Fibroblast of pulmonary artery (primary cell): ENCODE measurements around the gene PDGFB.

Source experiments
- DNase-seq: peaks from one replicate; pipeline ENCODE4 v3.0.0-alpha.2; 2010; ENCODE audit warnings: low read depth
- H3K4me3 ChIP-seq: replicated peaks from 2 replicates; pipeline ENCODE4 v1.5.1; 2011; ENCODE audit warnings: low read depth, mild to moderate bottlenecking, control low read depth, low read length, moderate library complexity
- CTCF ChIP-seq: IDR thresholded peaks from 2 replicates; pipeline ENCODE4 v1.5.1; 2011; ENCODE audit warnings: mild to moderate bottlenecking, control low read depth, low read length, inconsistent platforms; ENCODE audit errors: missing control alignments

Gene PDGFB

GRCh38 chr22:39183991-39184585 lies 60.7 kb downstream of the PDGFB start:
- no peak for TF ChIP-seq CTCF
- peak; percentile 87 for DNase-seq

GRCh38 chr22:39182478-39183030 lies 62.2 kb downstream of the PDGFB start:
- H3K4me3 ChIP-seq = no peak overlapping the region
- TF ChIP-seq CTCF = no peak
- peak; percentile 38 for DNase-seq

More at GRCh38 chr22:39183991-39184585, 60.7 kb downstream of the PDGFB start:
- H3K4me3 ChIP-seq = no peak overlapping the region

GRCh38 chr22:39181778-39182177 lies 63.0 kb downstream of the PDGFB start:
- no peak for DNase-seq
- TF ChIP-seq CTCF = no peak
- no peak overlapping the region for H3K4me3 ChIP-seq

- no peak for DNase-seq
- TF ChIP-seq CTCF = no peak
- H3K4me3 ChIP-seq = no peak overlapping the region
Observed at GRCh38 chr22:39181356-39181755, 63.4 kb downstream of the PDGFB start.

GRCh38 chr22:39179841-39180335 lies 64.9 kb downstream of the PDGFB start:
- TF ChIP-seq CTCF = no peak
- H3K4me3 ChIP-seq = no peak overlapping the region
- DNase-seq = no peak

GRCh38 chr22:39179401-39179827 lies 65.4 kb downstream of the PDGFB start:
- no peak overlapping the region for H3K4me3 ChIP-seq
- DNase-seq = no peak
- no peak for TF ChIP-seq CTCF
